ENCODE results near the gene DSTYK. TPM values are rescaled to one million over a fixed set of nuclear protein-coding genes. Genes with fewer than 3 reads are reported as not detected.
"Not testable (repeated sequence)": the region's sequence is repeated elsewhere in the genome, so short reads cannot be mapped to it uniquely, and the experiment has no call there.

The DSTYK gene
- total RNA-seq, 1 donor from 2014 or later = 16.9 TPM

GRCh38 chr1:205243350-205244191, 32.1 kb upstream of the DSTYK start:
- DNase-seq (ENCODE audit: low spot score) (peak; percentile 36), ATAC-seq (no peak)
- intact Hi-C loops (cut with DNase I) = no loop called here

DNA sequence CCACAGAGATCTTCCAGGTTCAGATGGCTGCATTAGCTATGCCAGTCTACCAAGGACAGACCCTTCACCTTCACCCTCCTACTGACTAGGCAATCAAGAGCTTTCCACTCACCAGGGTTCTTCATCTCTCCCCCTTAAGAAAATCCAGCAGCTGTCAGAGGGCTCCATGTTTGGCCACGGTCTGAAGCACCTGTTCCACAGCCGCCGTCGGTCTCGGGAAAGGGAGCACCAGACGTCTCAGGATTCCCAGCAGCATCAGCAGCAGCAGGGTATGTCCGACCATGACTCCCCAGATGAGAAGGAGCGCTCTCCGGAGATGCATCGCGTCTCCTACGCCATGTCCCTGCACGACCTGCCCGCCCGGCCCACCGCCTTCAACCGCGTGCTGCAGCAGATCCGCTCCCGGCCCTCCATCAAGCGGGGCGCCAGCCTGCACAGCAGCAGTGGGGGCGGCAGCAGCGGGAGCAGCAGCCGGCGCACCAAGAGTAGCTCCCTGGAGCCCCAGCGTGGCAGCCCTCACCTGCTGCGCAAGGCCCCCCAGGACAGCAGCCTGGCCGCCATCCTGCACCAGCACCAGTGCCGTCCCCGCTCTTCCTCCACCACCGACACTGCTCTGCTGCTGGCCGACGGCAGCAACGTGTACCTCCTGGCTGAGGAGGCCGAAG, 30.0 kb upstream of the DSTYK start:
- intact Hi-C loops (cut with DNase I) = no loop called here
- DNase-seq (ENCODE audit: low spot score) = peak; percentile 47
- ATAC-seq = no peak

- no peak for ATAC-seq
- intact Hi-C loops (cut with DNase I) = no loop called here
- DNase-seq (ENCODE audit: low spot score) = peak; percentile 10
Measured at GRCh38 chr1:205240569-205240968, 29.1 kb upstream of the DSTYK start.

GRCh38 chr1:205240118-205240517, 28.6 kb upstream of the DSTYK start:
- intact Hi-C loops (cut with DNase I) = no loop called here
- ATAC-seq (no peak), DNase-seq (ENCODE audit: low spot score) (peak; percentile 7)

DNA sequence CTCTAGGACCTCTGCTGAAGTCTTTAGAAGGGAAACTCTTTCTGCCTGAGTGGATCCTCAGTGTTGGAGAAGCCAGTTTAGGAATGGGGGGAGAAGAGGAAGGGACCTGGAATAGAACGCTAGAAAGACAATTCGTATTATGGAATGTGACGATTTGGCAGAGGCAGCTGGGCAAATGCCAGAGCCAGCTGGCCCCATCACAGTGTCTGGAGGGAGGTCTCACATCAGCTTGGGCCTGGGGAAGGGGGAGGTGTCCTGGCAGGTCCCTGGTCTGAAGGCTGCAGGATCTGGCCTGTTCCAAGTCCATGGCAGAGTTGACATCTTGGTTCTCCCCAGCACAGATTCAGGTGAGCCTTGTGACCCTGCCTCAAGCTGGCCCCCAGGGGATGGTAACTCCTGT, 27.6 kb upstream of the DSTYK start:
- no peak for ATAC-seq
- intact Hi-C loops (cut with DNase I) = no loop called here
- no peak for DNase-seq (ENCODE audit: low spot score)

- intact Hi-C loops (cut with DNase I) = no loop called here
- ATAC-seq = no peak
- no peak for DNase-seq (ENCODE audit: low spot score)
Measured at GRCh38 chr1:205237526-205238484, 26.3 kb upstream of the DSTYK start.

DNA sequence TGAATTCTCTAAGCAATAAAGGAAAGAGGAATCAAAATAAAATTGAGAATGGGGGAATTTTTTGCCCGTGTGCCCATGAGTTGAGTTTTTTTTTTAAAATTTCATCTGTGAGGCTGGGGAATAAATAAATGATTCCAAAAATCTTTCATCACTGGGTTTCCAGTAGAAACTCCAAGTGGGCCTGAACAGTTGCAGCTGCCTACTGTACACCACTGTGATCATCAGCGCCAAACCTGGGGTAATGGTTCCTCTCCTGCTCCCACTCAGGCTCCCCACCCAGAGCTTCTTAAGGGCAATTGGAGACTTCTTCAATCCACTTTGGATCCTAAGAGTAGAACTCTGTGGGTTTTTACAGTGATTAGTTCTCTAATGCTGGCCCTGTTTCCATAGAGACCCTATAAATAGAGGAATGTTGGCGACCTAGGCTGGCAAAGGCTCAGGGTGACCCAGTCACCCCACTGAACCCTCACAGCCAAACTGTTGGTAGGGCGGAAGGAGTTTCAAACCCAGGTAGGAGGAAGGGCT, 25.5 kb upstream of the DSTYK start:
- ATAC-seq (no peak), DNase-seq (ENCODE audit: low spot score) (no peak)
- intact Hi-C loops (cut with DNase I) = no loop called here

DNA sequence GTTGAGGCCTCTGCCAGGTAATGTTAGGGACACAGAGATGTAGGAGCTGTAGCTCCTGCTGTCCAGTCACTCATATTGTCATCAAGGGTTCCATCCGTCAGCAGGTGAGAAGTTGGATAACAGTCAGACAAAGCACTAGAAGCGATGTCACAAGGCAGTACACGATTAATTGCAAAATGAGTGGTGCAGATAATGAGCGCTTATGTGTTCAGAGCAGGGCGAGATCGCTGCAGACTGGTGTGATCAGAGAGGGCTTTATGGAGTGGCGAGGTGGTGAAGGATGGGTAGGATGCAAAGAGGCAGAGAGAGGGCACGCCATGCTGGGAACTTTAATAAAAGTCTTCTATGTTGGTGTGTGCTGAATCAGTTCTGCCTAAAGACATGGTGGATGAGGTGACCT, 25.0 kb upstream of the DSTYK start:
- intact Hi-C loops (cut with DNase I) = no loop called here
- DNase-seq (ENCODE audit: low spot score) = no peak
- no peak for ATAC-seq

- intact Hi-C loops (cut with DNase I) = no loop called here
- DNase-seq (ENCODE audit: low spot score) (no peak), ATAC-seq (no peak)
Measured at GRCh38 chr1:205235951-205236350, 24.4 kb upstream of the DSTYK start.

GRCh38 chr1:205233986-205234385, 22.5 kb upstream of the DSTYK start:
- DNase-seq (ENCODE audit: low spot score); intact Hi-C loops (cut with DNase I); ATAC-seq: not testable (repeated sequence)

GRCh38 chr1:205232945-205233397, 21.5 kb upstream of the DSTYK start:
- no peak for ATAC-seq
- DNase-seq (ENCODE audit: low spot score) = no peak
- intact Hi-C loops (cut with DNase I) = no loop called here

GRCh38 chr1:205232127-205232820, 20.8 kb upstream of the DSTYK start:
- ATAC-seq = no peak
- DNase-seq (ENCODE audit: low spot score) = no peak
- intact Hi-C loops (cut with DNase I) = no loop called here

- no peak for ATAC-seq
- intact Hi-C loops (cut with DNase I) = no loop called here
- no peak for DNase-seq (ENCODE audit: low spot score)
Measured at GRCh38 chr1:205230982-205231381, 19.5 kb upstream of the DSTYK start.

DNA sequence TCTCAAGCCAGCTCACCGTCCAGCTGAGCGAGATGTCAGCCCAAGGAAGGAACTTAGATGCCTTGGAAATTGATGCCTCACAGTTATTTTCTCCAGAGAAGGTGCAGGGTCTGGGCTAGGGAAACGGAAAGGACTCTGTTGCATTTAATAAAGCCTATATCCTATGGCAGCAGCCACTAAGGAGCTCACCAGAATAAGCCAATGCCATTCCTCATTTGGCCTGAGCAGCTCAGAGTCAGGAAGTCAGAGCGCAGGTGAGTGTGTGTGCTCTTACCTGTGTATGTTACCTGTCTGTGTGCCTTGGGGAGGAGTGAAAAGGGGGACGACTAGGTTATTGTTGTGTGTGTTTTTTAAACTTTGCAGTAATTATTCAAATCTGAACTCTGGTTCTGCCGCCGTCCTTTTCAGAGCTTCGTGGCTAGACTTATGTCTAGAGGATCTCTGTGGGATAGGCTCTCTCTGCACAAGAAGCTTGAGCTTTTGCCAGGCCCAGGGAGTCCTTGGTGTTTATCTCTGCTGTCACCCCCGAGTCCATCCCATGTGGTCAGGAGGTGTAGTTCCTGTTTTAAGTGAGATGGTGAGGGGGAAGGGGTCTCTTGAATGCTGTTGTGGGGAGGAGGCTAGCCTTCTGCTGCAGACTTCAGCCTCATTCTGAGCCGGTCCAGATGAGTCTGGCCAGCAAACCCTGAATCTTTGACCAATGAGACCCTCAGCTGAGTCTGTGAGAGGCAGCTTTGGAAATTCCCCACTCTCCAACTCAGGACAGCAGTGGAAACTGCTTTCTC, 18.6 kb upstream of the DSTYK start:
- no peak for ATAC-seq
- intact Hi-C loops (cut with DNase I) = no loop called here
- DNase-seq (ENCODE audit: low spot score) = no peak

DNA sequence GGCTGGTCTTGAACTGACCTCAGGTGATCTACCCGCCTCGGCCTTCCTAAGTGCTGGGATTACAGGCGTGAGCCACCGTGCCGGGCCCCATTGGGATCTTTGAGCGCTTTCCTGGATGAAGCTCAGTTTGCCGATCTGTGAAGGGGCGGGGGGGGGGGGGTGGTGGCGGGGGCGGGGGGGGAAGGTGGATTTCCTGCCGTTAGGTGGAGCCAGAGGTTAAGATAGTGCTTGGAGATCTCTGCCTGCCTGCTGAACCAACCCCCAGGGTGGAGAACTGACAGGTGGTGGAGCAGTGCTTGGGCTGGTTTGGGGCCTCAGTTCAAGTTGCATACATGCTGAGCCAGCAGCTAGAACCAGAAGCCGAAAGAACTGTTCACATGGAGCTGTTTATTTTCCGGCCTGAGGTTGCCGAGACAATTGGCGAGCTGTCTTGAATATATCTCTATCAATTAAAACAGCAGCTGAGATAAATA, 17.9 kb upstream of the DSTYK start:
- ATAC-seq (peak; percentile 58), DNase-seq (ENCODE audit: low spot score) (no peak)
- intact Hi-C loops (cut with DNase I) = no loop called here

- ATAC-seq (peak; percentile 2), DNase-seq (ENCODE audit: low spot score) (no peak)
- intact Hi-C loops (cut with DNase I) = no loop called here
Measured at GRCh38 chr1:205228093-205228521, 16.6 kb upstream of the DSTYK start.

- peak; percentile 94 for DNase-seq (ENCODE audit: low spot score)
- peak; percentile 97 for ATAC-seq
- intact Hi-C loops (cut with DNase I) = no loop called here
Measured at GRCh38 chr1:205227584-205228013, 16.1 kb upstream of the DSTYK start, which contains the start of gene TMCC2. TMCC2 (plus strand) TSS chr1:205227946; CDS start chr1:205228565, 619 bp downstream.

All from sciatic nerve (tissue), 2 donors.